ENCODE measurements around the gene CCHCR1. TPM values are rescaled to one million over a fixed set of nuclear protein-coding genes. Genes with fewer than 3 reads are reported as not detected.
A peak's percentile ranks its signal among the peaks of the same experiment; 100 is the strongest.
"Not testable (repeated sequence)": the region's sequence is repeated elsewhere in the genome, so short reads cannot be mapped to it uniquely, and the experiment has no call there.

Gene CCHCR1
- total RNA-seq, 1 donor from 2014 or later: 12.3 TPM

DNA sequence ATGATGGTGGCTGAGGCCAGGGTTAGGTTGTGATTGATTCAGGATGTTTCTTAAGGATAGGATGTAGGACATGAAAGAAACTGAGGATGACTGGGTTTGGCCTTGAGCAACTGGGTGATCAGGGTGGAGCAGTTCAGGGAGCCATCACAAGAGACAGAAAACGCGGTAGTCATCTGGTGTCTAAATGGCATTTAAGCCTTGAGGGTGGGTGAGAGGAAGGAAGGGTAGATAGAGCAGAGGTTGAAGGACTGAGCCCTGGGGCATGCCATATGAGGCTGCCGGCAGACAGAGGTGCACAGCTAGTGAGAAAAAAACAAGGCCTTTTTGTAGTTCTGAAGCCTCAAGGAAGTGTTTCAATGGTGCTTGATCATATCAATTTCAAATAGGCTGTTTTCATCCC, 11.0 kb upstream of the CCHCR1 start:
- ATAC-seq (no peak), DNase-seq (ENCODE audit: missing footprints) (no peak)
- intact Hi-C loops (cut with DNase I): no loop called here

DNA sequence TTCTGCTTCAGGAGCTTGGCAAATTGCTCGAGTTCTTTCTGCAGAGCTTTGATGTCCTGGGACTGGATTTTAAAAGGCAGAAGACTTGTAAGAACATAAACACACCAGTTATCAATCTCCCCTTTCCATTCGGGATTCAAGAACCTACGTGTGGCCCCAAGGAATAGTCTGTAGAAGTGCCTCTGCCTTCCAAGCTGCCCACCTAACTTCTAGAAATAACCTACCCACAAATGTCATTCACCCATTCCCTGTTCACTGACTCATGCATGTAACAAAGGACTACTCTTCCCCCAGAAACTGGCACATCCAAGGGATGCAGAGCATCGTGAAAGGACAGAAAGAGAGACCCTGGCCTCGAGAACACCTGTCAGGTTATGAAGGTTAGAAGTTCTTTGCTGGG, 8.4 kb upstream of the CCHCR1 start:
- intact Hi-C loops (cut with DNase I): no loop called here
- ATAC-seq: no peak
- no peak for DNase-seq (ENCODE audit: missing footprints)

DNA sequence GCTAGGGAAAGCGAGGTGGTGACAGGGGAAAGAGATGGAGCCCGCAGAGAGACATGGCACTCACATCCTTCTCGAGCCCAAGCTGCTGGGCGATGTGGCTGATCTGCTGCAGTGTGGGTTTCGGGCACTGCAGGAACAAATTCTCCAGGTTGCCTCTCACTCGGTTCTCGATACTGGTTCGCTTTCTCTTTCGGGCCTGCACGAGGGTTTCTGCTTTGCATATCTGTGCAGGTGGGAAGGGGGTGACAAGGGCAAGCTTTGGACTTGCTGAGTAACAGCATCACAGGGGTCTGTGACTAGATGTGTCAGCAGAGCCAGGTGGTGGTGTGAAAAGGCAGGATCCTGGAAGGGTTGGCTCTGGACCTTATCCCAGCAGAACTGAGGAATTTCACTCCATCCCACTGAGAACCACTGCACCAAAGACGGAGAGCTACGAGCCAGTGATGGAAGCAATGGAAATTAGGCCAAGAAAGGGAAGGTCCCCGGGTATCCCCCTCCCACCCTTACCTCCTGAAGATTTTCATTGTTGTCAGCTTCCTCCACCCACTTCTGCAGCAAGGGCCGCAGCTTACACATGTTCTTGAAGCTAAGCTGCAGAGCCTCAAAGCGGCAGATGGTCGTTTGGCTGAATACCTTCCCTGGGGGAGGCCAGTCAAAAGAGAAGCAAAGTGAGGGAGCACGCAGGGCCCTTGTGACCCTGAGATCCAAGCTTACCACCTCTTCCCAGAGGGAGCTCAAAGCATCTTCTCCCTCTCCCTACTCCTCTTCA, 7.6 kb upstream of the CCHCR1 start:
- ATAC-seq; DNase-seq (ENCODE audit: missing footprints); intact Hi-C loops (cut with DNase I): not testable (repeated sequence)

DNA sequence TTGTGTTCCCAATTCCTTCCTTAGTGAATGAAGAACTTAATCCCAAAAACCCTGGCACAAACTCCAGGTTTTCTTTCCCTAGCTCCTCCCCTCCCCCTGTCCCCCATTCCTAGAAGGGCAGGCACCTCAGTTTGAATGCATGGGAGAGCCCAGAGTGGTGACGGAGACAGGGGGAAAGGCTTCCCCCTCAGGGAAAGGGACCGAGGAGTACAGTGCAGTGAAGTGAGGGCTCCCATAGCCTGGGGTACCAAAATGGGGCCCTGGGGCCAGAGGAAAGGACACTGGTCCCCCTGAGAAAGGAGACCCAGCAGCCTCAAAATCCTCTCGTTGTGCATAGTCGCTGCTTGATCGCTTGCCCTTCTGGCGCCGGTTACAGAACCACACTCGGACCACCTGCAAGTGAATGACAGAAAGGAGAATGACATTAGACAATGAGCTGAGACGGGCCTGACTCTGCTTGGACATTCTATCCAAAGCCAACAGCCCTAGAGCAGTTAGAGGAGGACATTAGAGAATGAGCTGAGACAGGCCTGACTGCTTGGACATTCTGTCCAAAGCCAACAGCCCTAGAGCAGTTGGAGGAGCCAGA, 7.0 kb upstream of the CCHCR1 start:
- DNase-seq (ENCODE audit: missing footprints); intact Hi-C loops (cut with DNase I); ATAC-seq: not testable (repeated sequence)

DNA sequence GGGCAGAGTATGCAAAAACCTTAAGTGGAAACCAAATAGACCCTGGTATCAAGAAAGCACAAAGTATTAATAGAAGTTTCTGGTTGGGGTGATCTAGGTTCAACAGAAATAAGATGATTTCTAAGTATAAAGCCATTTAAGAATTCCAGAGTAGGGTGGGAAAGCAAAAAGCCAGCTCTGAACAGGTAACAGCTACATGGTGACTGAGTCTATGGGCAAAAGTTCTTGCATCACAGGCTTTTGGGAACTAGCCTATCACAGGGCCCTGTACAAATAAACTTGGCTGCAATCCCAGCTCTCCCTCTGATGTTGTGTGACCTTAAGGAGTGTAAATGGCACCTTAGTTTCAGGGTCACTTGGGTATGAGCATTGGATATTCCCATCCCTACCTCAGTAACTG, 6.3 kb upstream of the CCHCR1 start:
- ATAC-seq (peak; percentile 53), DNase-seq (ENCODE audit: missing footprints) (no peak)
- intact Hi-C loops (cut with DNase I): no loop called here

DNA sequence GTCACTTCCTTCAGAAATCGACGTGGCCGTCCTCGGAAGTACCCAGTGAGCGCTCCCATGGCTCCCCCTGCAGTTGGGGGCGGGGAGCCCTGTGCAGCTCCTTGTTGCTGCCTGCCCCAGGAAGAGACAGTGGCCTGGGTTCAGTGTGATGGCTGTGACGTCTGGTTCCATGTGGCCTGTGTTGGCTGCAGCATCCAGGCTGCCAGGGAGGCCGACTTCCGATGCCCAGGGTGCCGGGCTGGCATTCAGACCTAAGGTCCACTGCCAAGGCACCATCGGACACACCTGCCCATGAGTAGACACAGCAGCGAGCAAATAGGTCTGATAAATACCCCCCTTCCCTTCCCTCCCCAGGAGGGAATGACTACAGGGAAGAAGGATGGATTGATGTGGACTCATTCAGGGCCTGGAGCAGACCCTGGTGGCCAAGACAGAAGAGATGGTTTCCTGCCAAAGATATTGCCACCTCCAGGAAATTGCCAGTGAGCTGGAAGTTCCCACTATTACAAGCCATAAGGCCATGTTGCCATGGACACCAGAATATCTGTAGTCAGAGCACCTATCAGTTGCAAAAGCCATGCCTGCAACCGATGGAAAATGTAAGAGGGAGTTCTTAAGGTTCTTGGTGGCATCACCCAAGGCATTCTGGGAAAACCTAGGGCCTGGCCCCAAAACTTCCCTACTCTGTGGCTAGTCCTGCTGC, 5.0 kb upstream of the CCHCR1 start:
- no peak for DNase-seq (ENCODE audit: missing footprints)
- intact Hi-C loops (cut with DNase I): no loop called here
- ATAC-seq: no peak

DNA sequence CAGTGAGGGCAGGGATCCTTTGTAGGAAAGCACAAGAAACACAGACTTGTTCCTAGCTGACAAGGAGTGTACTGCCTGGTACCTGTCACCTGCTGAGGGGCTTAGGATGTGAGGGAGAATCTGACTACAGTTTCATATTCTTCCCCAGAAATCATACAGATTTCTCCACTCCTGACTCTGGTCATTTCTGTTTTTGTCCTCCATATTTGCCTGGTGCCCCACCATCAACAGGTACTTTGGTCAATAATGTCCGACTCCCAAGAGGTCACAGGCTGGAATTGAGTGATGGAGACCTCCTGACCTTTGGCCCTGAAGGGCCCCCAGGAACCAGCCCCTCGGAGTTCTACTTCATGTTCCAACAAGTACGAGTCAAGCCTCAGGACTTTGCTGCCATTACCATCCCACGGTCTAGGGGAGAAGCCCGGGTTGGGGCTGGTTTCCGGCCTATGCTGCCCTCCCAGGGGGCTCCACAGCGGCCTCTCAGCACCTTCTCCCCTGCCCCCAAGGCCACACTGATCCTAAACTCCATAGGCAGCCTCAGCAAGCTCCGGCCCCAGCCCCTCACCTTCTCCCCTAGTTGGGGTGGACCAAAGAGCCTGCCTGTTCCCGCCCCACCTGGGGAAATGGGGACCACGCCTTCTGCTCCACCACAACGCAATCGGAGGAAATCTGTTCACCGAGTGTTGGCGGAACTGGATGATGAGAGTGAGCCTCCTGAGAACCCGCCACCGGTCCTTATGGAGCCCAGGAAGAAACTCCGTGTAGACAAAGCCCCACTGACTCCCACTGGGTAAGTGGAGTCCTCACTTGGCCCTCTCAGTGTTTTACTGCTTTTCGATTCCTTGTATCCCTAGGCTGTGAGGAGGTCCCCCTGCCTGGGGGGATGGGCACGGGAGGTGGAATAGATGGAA, 3.9 kb upstream of the CCHCR1 start:
- intact Hi-C loops (cut with DNase I): no loop called here
- DNase-seq (ENCODE audit: missing footprints): no peak
- no peak for ATAC-seq

DNA sequence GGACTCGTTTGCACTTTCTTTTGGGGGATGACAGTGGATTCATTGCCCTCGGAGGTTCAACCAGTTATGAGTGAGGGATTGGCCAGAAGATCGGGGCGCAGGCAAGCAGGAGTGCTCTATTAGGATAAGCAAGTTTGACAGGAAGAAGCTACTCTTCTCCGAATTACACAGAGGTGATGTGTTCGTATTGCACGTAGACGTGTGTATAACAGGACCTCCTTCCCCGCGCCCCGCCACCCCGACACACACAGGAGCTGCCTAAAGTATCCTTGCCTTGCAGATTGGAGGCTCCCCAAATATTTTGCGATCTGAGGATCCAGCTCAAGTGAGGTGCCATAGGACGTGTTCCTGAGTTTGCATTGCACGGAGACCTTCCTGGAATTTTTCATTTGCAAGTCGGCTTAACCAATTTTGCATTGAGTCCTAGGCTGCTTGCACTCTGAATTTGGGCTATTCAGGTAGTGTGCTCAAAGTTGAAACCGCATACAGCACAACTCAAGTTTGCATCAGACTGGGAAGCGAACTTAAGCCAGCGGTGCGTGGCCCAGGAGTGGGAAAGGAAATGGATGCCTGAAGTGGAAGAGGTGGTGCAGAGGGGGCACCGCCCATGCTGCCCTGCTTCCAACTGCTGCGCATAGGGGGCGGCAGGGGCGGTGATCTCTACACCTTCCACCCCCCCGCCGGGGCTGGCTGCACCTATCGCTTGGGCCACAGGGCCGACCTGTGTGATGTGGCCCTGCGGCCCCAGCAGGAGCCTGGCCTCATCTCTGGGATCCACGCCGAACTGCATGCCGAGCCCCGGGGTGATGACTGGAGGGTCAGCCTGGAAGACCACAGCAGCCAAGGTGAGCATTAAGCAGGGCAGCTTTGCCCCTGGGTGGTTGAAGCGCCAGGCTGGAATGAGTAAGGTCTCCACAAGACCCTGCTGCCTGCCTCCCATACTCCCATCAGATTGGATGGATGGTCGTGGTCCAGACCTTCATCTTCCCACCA, 1.6 kb upstream of the CCHCR1 start:
- ATAC-seq (no peak), DNase-seq (ENCODE audit: missing footprints) (no peak)
- intact Hi-C loops (cut with DNase I): loop anchor here (5.0 kb wide), 1 partner anchor 33 kb away; no protein-coding TSS in a partner anchor

DNA sequence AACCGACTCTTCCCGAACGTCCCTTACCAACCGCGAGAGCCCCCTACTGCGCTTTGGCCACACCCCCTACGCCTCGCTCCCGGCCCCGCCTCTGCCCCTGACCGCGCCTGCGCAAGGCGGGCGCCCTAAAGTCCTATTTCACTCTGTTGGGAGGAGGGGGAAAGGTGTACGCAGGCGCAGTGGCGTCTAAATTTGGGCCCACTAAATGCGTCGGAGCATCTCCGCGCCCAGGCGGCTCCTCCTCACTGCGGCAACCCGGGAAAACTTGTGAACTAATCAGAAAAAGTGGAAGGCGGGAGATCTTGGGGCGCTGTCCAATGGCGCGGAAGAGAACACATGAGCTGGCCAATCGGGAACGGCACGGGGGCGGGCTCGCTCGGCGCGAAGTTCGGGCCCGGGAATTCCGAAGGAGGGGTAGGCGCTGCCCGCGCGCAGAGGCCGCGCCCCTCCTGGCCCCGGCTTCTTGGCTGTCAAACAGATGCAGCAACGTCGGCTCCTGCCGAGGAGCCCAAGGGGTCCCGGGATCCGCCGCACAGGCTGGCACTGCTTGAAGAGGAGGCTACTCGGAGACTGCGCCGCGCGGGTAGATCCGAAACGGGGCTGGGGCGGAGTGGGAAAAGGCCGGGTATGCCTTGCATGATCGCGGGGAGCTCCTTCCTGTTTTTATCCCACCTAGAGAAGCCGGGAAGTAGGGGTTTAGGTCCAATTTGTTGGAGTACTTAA, 699 bp upstream of the CCHCR1 start, which contains the start of gene TCF19:
Gene TCF19, plus strand, starts transcription at position 450 of the 723 bp plus-strand sequence. CDS start 881 bp downstream, outside the sequence.
- intact Hi-C loops (cut with DNase I): loop anchor here (5.0 kb wide), 1 partner anchor 34 kb away; no protein-coding TSS in a partner anchor
- peak; percentile 100 for DNase-seq (ENCODE audit: missing footprints)
- ATAC-seq: peak; percentile 99

DNA sequence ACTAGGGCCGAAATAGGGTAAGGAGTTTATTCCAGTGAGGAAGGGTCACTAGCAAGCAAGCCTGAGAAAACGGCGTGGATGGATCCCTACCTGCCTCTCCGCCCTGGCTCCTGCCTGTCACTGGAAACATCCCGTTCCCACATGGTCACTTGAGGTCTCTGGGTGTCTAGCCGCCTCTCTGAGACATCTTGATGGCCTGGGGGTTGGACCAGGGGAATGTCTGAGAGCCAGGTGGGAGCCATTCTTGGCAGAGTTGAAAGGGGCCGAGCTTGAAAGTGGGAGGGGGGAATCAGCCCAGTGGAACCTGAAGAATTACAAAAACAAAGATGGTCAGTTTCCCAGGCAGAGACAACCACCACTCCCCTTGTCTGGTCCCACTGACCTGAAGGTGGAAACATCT, 961 bp downstream of the CCHCR1 start:
- intact Hi-C loops (cut with DNase I): loop anchor here (5.0 kb wide), 1 partner anchor 36 kb away; no protein-coding TSS in a partner anchor
- no peak for ATAC-seq
- DNase-seq (ENCODE audit: missing footprints): no peak

DNA sequence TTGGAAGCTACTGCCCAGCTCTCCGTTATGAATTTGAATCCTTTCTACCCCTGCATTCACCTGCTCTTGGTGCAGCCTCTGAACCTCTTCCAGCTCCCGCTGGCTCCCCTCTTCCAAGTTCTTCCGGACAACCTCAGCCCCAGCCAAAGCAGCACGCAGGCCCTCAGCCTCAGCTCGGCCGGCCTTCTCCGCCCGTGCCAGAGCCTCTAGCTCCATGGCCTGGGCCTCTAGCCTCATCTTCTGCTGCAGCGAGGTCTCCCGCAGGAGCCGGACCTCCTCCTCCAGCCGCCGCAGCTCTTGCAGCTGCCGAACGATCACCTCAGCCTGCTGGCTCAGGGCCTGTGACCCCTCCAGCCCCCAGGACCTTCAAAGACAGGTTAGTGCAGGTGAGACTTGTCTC, 3.2 kb downstream of the CCHCR1 start:
- intact Hi-C loops (cut with DNase I): no loop called here
- DNase-seq (ENCODE audit: missing footprints): no peak
- no peak for ATAC-seq

DNA sequence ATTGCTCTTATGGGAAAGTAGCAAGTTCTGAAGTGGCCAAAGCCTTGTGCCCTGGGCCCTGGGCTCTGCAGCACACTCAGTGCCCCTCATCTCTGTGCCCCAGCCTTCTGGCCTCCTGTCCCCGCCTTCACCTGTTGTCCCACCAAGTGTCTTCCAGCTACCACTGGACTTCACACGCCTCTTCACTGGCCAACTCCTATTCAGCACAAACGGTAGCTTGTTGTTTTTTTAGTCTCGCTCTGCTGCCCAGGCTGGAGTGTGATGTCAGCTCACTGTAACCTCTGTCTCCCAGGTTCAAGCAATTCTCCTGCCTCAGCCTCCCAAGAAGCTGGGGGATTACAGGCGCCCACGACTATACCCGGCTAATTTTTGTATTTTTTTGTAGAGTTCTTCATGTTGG, 4.8 kb downstream of the CCHCR1 start:
- no peak for ATAC-seq
- DNase-seq (ENCODE audit: missing footprints): no peak
- intact Hi-C loops (cut with DNase I): no loop called here

DNA sequence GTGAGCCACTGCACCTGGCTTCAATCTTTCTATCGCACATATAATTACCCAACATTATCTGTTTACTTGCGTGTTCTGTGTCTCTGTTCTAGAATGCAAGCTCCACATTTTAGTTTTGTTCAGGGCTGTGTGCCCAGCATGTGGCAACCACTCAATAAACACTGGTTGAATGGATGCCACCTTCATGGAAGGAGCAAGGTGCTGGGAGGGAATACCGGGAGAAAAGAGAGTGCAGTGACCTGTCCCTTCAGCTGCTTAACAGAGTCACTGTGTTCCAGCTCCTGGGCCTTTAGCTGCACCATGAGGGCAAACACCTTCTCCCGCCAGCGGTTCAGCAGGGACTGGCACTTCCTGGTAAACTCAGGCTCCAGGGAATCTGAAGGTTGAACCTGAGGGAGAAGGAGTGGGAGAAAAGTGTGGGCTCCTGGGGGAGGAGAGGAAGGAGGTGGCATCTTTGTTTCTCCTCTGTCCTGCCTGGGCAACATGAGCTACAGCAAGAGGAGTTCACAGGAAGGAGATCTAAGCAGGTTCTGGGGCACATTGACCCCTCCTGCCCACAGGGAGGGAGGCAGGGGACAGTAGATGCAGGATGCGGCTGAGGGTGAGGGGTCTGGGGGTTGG, 7.7 kb downstream of the CCHCR1 start:
- DNase-seq (ENCODE audit: missing footprints): no peak
- ATAC-seq: no peak
- intact Hi-C loops (cut with DNase I): no loop called here

DNA sequence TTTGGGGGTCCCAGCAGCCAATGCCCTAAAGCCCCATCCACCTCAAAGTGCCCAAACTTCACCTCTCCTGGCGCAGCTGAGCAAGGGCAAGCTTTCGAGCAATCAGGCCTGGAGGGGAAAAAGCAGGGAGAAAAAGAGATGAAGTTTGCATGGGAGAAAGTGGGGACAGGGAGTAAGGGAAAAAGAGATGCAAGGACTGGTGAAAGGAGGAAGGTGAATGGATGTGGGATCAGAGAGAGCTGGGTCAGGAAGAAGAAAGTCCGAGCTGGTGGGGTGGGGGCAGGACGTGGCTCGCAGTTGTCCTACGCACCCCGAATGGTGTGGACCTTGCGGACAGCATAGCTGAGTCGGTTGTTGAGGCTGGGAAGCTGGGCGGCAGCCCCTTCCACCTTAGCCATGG, 12.2 kb downstream of the CCHCR1 start:
- intact Hi-C loops (cut with DNase I): no loop called here
- ATAC-seq (no peak), DNase-seq (ENCODE audit: missing footprints) (no peak)

DNA sequence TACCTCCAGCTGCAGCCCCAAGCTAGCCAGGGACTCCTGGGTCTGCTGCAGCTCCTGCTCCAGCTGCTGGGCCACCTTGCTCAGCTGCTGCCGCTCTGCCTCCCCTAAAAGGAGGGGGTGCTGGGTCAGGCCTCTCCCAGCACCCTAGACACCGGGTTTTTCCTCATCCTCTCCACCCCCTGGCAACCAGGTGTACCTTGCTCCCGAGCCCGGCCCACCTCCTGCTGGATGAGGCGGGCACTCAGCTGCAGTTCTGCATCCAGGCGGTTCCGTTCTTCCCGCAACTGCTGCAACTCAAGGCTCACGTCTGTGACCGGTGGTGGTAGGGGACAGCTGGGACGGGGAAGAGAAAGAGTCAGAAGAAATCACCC, 12.6 kb downstream of the CCHCR1 start:
- no peak for ATAC-seq
- no peak for DNase-seq (ENCODE audit: missing footprints)
- intact Hi-C loops (cut with DNase I): no loop called here

DNA sequence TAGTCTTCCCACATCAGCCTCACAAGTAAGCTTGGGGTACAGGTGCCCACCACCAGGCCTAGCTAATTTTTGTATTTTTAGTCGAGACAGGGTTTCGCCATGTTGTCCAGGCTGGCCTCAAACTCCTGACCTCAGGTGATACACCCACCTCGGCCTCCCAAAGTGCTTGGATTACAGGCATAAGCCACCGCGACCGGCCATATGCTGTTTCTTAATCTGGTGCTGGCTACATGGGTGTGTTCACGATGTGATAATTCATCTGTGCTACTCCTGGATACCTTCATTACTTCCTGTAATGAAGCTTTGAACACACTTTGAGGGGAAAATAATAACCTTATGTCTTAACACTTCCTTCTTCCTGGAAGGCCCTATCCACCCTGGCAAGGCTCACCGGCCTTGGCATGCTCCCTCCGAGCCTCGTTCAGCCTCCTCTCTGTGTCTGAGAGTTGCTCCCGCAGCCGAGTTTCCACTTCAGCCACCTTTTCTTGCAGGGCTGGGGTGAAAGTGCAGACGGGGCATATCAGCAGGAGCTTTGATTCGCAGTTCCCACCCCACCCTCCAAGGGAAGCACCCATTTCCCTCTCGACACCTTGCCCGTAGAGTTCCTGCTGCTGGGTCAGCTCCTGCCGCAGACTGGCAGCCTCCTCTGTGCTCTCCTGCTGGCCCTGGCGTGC, 13.2 kb downstream of the CCHCR1 start:
- intact Hi-C loops (cut with DNase I): no loop called here
- DNase-seq (ENCODE audit: missing footprints) (no peak), ATAC-seq (no peak)

All from Right ventricle myocardium inferior (tissue), 1 donor.